ENCODE measurements around the gene BEND6. TPM values are rescaled to one million over a fixed set of nuclear protein-coding genes. Genes with fewer than 3 reads are reported as not detected.

The BEND6 gene
- total and polyA plus RNA-seq, 2 donors (not counting 1 experiment from before 2014, with no cell fraction given): not detected

GRCh38 chr6:56916849-56917551, 37.9 kb upstream of the BEND6 start:
- CTCF ChIA-PET: interaction anchor here (1.0 to 1.8 kb wide), 2 partner anchors 12 to 14 kb away, joined by 4 to 7 read pairs; no protein-coding TSS in a partner anchor
- no peak for ATAC-seq (ENCODE audit: low read depth)
- no peak overlapping the region for H3K27ac Mint-ChIP-seq
- no peak for DNase-seq
- H3K27me3 Mint-ChIP-seq: peaks cover 16% of the 10 kb centered on the region
- Histone ChIP-seq H3K4me1 (ENCODE audit: control insufficient read depth in 2 of 2, insufficient read depth in 2 of 2, low read length in 2 of 2) (no peaks in the 10 kb centered on the region), H3K27ac (ENCODE audit: low read length in 2 of 2) (no peak overlapping the region), H4K20me1 (ENCODE audit: control insufficient read depth, insufficient read depth, low read length, poor library complexity, severe bottlenecking) (no peaks in the 10 kb centered on the region), H3K9ac (ENCODE audit: low read length) (no peak overlapping the region), H3K4me3 (ENCODE audit: control extremely low read depth in 1 of 5, extremely low read depth in 1 of 5, insufficient read depth in 1 of 5, low read depth in 2 of 5, low read length in 4 of 5) (no peak overlapping the region), H3K9me3 (ENCODE audit: control extremely low read depth in 1 of 3, control insufficient read depth in 2 of 3, insufficient read depth in 1 of 3, low read length in 2 of 3) (no peaks in the 10 kb centered on the region), H3K36me3 (replicated peaks in 1 of 2; ENCODE audit: control extremely low read depth in 1 of 2, control insufficient read depth in 1 of 2, extremely low read depth in 1 of 2, insufficient read depth in 2 of 2, low read length in 1 of 2) (no peaks in the 10 kb centered on the region), H3K79me2 (ENCODE audit: control insufficient read depth, insufficient read depth, low read length) (no peaks in the 10 kb centered on the region), H2AFZ (ENCODE audit: insufficient read depth, low read depth, low read length, poor library complexity, severe bottlenecking) (no peak overlapping the region), H3K4me2 (replicated peaks; ENCODE audit: low read depth, low read length, poor library complexity, severe bottlenecking) (no peak overlapping the region), H3K27me3 (replicated peaks in 1 of 4; ENCODE audit: control extremely low read depth in 1 of 4, control insufficient read depth in 3 of 4, insufficient read depth in 4 of 4, low read length in 3 of 4) (peaks cover 0 to 4% (median under 1%) of the 10 kb centered on the region in 4 experiments)
- no peak for TF ChIP-seq CTCF (IDR thresholded peaks at IDR 0.05)
- TF ChIP-seq EZH2 (IDR thresholded peaks at IDR 0.05; ENCODE audit: borderline replicate concordance, insufficient read depth, low read depth, low read length, poor library complexity, severe bottlenecking): no peak
- H3K9me3 Mint-ChIP-seq (ENCODE audit: insufficient read depth): no peaks in the 10 kb centered on the region
- WGBS (ENCODE audit: insufficient coverage): no CpG with 5 or more reads among the region's 2 CpGs
- intact Hi-C loops (cut with micrococcal nuclease): no loop called here
- H3K4me3 Mint-ChIP-seq: no peak overlapping the region
- POLR2A ChIA-PET: no interaction called here
- no peaks in the 10 kb centered on the region for H3K4me1 Mint-ChIP-seq

- Mint-ChIP-seq H3K9me3 (ENCODE audit: insufficient read depth) (no peaks in the 10 kb centered on the region), H3K4me3 (no peak overlapping the region), H3K27me3 (peaks cover 30% of the 10 kb centered on the region), H3K4me1 (no peaks in the 10 kb centered on the region), H3K27ac (no peak overlapping the region)
- intact Hi-C loops (cut with micrococcal nuclease): no loop called here
- H3K27ac ChIP-seq (ENCODE audit: low read length in 2 of 2): no peak overlapping the region
- no peak overlapping the region for H3K9ac ChIP-seq (ENCODE audit: low read length)
- no peak for TF ChIP-seq EZH2 (IDR thresholded peaks at IDR 0.05; ENCODE audit: borderline replicate concordance, insufficient read depth, low read depth, low read length, poor library complexity, severe bottlenecking)
- no peak for TF ChIP-seq CTCF (IDR thresholded peaks at IDR 0.05)
- no peaks in the 10 kb centered on the region for H3K79me2 ChIP-seq (ENCODE audit: control insufficient read depth, insufficient read depth, low read length)
- H4K20me1 ChIP-seq (ENCODE audit: control insufficient read depth, insufficient read depth, low read length, poor library complexity, severe bottlenecking): no peaks in the 10 kb centered on the region
- H3K36me3 ChIP-seq (replicated peaks in 1 of 2; ENCODE audit: control extremely low read depth in 1 of 2, control insufficient read depth in 1 of 2, extremely low read depth in 1 of 2, insufficient read depth in 2 of 2, low read length in 1 of 2): no peaks in the 10 kb centered on the region
- H3K4me3 ChIP-seq (ENCODE audit: control extremely low read depth in 1 of 5, extremely low read depth in 1 of 5, insufficient read depth in 1 of 5, low read depth in 2 of 5, low read length in 4 of 5): no peak overlapping the region
- CTCF ChIA-PET: no interaction called here
- POLR2A ChIA-PET: no interaction called here
- no peaks in the 10 kb centered on the region for H3K9me3 ChIP-seq (ENCODE audit: control extremely low read depth in 1 of 3, control insufficient read depth in 2 of 3, insufficient read depth in 1 of 3, low read length in 2 of 3)
- H3K4me1 ChIP-seq (ENCODE audit: control insufficient read depth in 2 of 2, insufficient read depth in 2 of 2, low read length in 2 of 2): no peaks in the 10 kb centered on the region
- DNase-seq (no peak), ATAC-seq (ENCODE audit: low read depth) (no peak)
- no peak overlapping the region for H3K4me2 ChIP-seq (replicated peaks; ENCODE audit: low read depth, low read length, poor library complexity, severe bottlenecking)
- peaks cover 0 to 9% (median 2%) of the 10 kb centered on the region in 4 experiments for H3K27me3 ChIP-seq (replicated peaks in 1 of 4; ENCODE audit: control extremely low read depth in 1 of 4, control insufficient read depth in 3 of 4, insufficient read depth in 4 of 4, low read length in 3 of 4)
- no peak overlapping the region for H2AFZ ChIP-seq (ENCODE audit: insufficient read depth, low read depth, low read length, poor library complexity, severe bottlenecking)
Observed at GRCh38 chr6:56922645-56923044, 32.3 kb upstream of the BEND6 start.

Measured in B cell (primary cell).